ENCODE results near the gene PKP3.
"Not testable (repeated sequence)": the region's sequence is repeated elsewhere in the genome, so short reads cannot be mapped to it uniquely, and the experiment has no call there.

- TF ChIP-seq, protein P1, sequence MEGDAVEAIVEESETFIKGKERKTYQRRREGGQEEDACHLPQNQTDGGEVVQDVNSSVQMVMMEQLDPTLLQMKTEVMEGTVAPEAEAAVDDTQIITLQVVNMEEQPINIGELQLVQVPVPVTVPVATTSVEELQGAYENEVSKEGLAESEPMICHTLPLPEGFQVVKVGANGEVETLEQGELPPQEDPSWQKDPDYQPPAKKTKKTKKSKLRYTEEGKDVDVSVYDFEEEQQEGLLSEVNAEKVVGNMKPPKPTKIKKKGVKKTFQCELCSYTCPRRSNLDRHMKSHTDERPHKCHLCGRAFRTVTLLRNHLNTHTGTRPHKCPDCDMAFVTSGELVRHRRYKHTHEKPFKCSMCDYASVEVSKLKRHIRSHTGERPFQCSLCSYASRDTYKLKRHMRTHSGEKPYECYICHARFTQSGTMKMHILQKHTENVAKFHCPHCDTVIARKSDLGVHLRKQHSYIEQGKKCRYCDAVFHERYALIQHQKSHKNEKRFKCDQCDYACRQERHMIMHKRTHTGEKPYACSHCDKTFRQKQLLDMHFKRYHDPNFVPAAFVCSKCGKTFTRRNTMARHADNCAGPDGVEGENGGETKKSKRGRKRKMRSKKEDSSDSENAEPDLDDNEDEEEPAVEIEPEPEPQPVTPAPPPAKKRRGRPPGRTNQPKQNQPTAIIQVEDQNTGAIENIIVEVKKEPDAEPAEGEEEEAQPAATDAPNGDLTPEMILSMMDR (conservative IDR thresholded peaks at IDR 0.05): not testable (repeated sequence)
- not testable (repeated sequence) for TF ChIP-seq ZFX (IDR thresholded peaks at IDR 0.05)
Observed at GRCh38 chr11:349270-349954, 44.6 kb upstream of the PKP3 start.
